K562 (cell line): ENCODE results near the gene CACNA2D3. TPM values are rescaled to one million over a fixed set of nuclear protein-coding genes. Genes with fewer than 3 reads are reported as not detected.

Source experiments
- ATAC-seq: fragments of 200-7000 bp; cut with Tn5 transposase; 3 replicates; pipeline ENCODE4 v1.9.1; 2020; ENCODE audit warnings: moderate library complexity
- BruUV-seq: library from RNA; stranded (reverse); fragments of 400-500 nt; replicated peaks from 2 replicates; lab custom pipeline; 2021; lab: Mats Ljungman, UMichigan
- CTCF ChIA-PET: fragments of 300-600 bp; formaldehyde crosslinking; extraction: SDS; loops from one replicate; lab custom pipeline; 2021; ENCODE audit warnings: low intra/inter-chr PET ratio; lab: Yijun Ruan, JAX
- POLR2A ChIA-PET: fragments of 300-600, 350-650 bp; sonication (Branson Sonifier 250); formaldehyde crosslinking; extraction: SDS; loops from one replicate; lab custom pipeline; 2021; ENCODE audit warnings: antibody characterized with exemption, inconsistent platforms; lab: Yijun Ruan, JAX
- DNase-seq, 4 experiments: peaks; one replicate each; pipeline versions ENCODE4 v3.0.0 to v3.0.0-alpha.2; 2011 to 2018; ENCODE audit warnings: low spot score in 3 of 4, mixed read lengths in 3 of 4; ENCODE audit errors: extremely low read depth in 1 of 4
- FAIRE-seq: peaks from 2 replicates; lab custom pipeline; 2011; peaks lifted over from hg19 to GRCh38; lab: Jason Lieb, UNC
- H2AFZ ChIP-seq: 2 replicates; pipeline ENCODE4 v1.6.0; 2011; ENCODE audit warnings: low read depth, low read length, control low read depth, inconsistent platforms
- H3K27ac ChIP-seq: fragments of 200-600 bp; 3 replicates; pipeline ENCODE4 v1.8.0; 2011; ENCODE audit warnings: low read depth, mild to moderate bottlenecking, control low read depth, inconsistent platforms, low read length, moderate library complexity, mixed read lengths; ENCODE audit errors: extremely low read depth
- H3K27me3 ChIP-seq, 2 experiments: fragments of 300-600 bp in 1 of 2; 2 replicates in 1 of 2; 3 replicates in 1 of 2; pipeline versions ENCODE4 v1.6.0 to v1.8.0; 2011; ENCODE audit warnings: inconsistent platforms in 2 of 2, low read length in 2 of 2, mild to moderate bottlenecking in 1 of 2, mixed read lengths in 1 of 2, moderate library complexity in 1 of 2; ENCODE audit not compliant: control insufficient read depth in 2 of 2, insufficient read depth in 2 of 2
- H3K36me3 ChIP-seq: fragments of 300-600 bp; 3 replicates; pipeline ENCODE4 v1.8.0; 2011; ENCODE audit warnings: mild to moderate bottlenecking, low read length, inconsistent platforms; ENCODE audit not compliant: control insufficient read depth, insufficient read depth
- H3K4me1 ChIP-seq, 2 experiments: fragments of 200-600 bp in 1 of 2; replicated peaks in 1 of 2; 2 replicates in 1 of 2; 3 replicates in 1 of 2; pipeline versions ENCODE4 v1.5.1 to v1.8.0; 2011; ENCODE audit warnings: inconsistent platforms in 2 of 2, low read length in 2 of 2, mild to moderate bottlenecking in 1 of 2, mixed read lengths in 1 of 2, moderate library complexity in 1 of 2; ENCODE audit not compliant: control insufficient read depth in 2 of 2, insufficient read depth in 2 of 2
- H3K4me2 ChIP-seq: 2 replicates; pipeline ENCODE4 v1.6.1; 2011; ENCODE audit warnings: low read length, control low read depth, inconsistent platforms, mixed read lengths; ENCODE audit not compliant: insufficient read depth
- H3K4me3 ChIP-seq: fragments of 200-600 bp; sonication (generic), shearing (Covaris generic); 2 replicates; pipeline ENCODE4 v1.5.1; 2016; ENCODE audit warnings: control low read depth, inconsistent platforms
- H3K79me2 ChIP-seq: fragments of 200-600 bp; 3 replicates; pipeline ENCODE4 v1.8.0; 2011; ENCODE audit warnings: low read length, inconsistent platforms; ENCODE audit not compliant: control insufficient read depth, insufficient read depth
- H3K9ac ChIP-seq, 2 experiments: 2 replicates each; pipeline versions ENCODE4 v1.6.0 to v1.6.1; 2011; ENCODE audit warnings: low read depth in 2 of 2, low read length in 2 of 2, control low read depth in 1 of 2, inconsistent platforms in 1 of 2, mild to moderate bottlenecking in 1 of 2, mixed read lengths in 1 of 2; ENCODE audit not compliant: insufficient read depth in 1 of 2
- H3K9me1 ChIP-seq: one replicate; pipeline ENCODE4 v1.6.0; 2011; ENCODE audit warnings: inconsistent platforms, mild to moderate bottlenecking, low read length, moderate library complexity; ENCODE audit not compliant: control insufficient read depth, insufficient read depth
- H3K9me3 ChIP-seq: replicated peaks from 2 replicates; pipeline ENCODE4 v1.5.1; 2011; ENCODE audit warnings: low read depth, low read length, inconsistent platforms; ENCODE audit not compliant: control insufficient read depth, insufficient read depth
- H4K20me1 ChIP-seq: replicated peaks from 2 replicates; pipeline ENCODE4 v1.6.1; 2011; ENCODE audit warnings: low read length, inconsistent platforms, mixed read lengths; ENCODE audit not compliant: control insufficient read depth, insufficient read depth
- CCNT2 ChIP-seq: IDR thresholded peaks from 2 replicates; pipeline ENCODE4 v1.6.1; 2011; ENCODE audit warnings: borderline replicate concordance, low read depth, mild to moderate bottlenecking, moderate library complexity, mixed read lengths, low read length; ENCODE audit not compliant: insufficient read length; ENCODE audit errors: extremely low read depth
- CHD1 ChIP-seq: fragments of 200-600 bp; sonication (generic); IDR thresholded peaks from one replicate; pipeline ENCODE4 v1.6.1; 2012; ENCODE audit warnings: mild to moderate bottlenecking, moderate library complexity, low read length, inconsistent platforms
- DACH1 ChIP-seq: fragments of 450-650 bp; IDR thresholded peaks from 2 replicates; pipeline ENCODE4 v1.6.1; 2018; ENCODE audit not compliant: partially characterized antibody
- DIDO1 ChIP-seq: fragments of 450-650 bp; IDR thresholded peaks from 2 replicates; pipeline ENCODE4 v1.6.1; 2016; ENCODE audit warnings: low read depth, missing biosample characterization, missing genetic modification characterization
- DPF2 ChIP-seq: fragments of 450-650 bp; IDR thresholded peaks from 2 replicates; pipeline ENCODE4 v1.6.1; 2016
- FIP1L1 ChIP-seq: fragments of 200-400 bp; formaldehyde crosslinking; IDR thresholded peaks from 2 replicates; pipeline ENCODE4 v1.6.1; 2018; ENCODE audit warnings: mild to moderate bottlenecking, low read depth, low read length; ENCODE audit not compliant: poor library complexity, severe bottlenecking
- FOXA3 ChIP-seq, 2 experiments: fragments of 450-650 bp in 1 of 2; sonication (generic) in 1 of 2; formaldehyde crosslinking; IDR thresholded peaks in 1 of 2; conservative IDR thresholded peaks in 1 of 2; 2 replicates each; pipeline versions ENCODE4 v1.4.0 to v1.8.0; 2020 to 2022; ENCODE audit warnings: mild to moderate bottlenecking in 2 of 2, missing genetic modification reagents in 1 of 2
- HOXB6 ChIP-seq: fragments of 250-450 bp; sonication (Bioruptor Pico); IDR thresholded peaks from 2 replicates; pipeline ENCODE4 v1.5.1; 2022; ENCODE audit warnings: mild to moderate bottlenecking, borderline replicate concordance
- KAT8 ChIP-seq: fragments of 450-650 bp; IDR thresholded peaks from 2 replicates; pipeline ENCODE4 v1.6.1; 2016; ENCODE audit warnings: low read depth, mild to moderate bottlenecking
- MTA2 ChIP-seq: fragments of 450-650 bp; IDR thresholded peaks from 2 replicates; pipeline ENCODE4 v1.6.1; 2016; ENCODE audit warnings: low read depth
- NFATC3 ChIP-seq: fragments of 450-650 bp; IDR thresholded peaks from 2 replicates; pipeline ENCODE4 v1.6.1; 2017; ENCODE audit warnings: mild to moderate bottlenecking
- RFX5 ChIP-seq: IDR thresholded peaks from 2 replicates; pipeline ENCODE4 v1.6.1; 2011; ENCODE audit warnings: low read depth, mild to moderate bottlenecking, improper control_type of control experiment, low read length
- U2AF2 ChIP-seq: fragments of 200-400 bp; formaldehyde crosslinking; optimal IDR thresholded peaks from 2 replicates; pipeline ENCODE3; 2017; ENCODE audit warnings: low read depth, mild to moderate bottlenecking, low read length
- ZNF143 ChIP-seq: sonication (generic); formaldehyde crosslinking; IDR thresholded peaks from 2 replicates; pipeline ENCODE4 v1.9.0; 2022; ENCODE audit warnings: mild to moderate bottlenecking, missing genetic modification reagents
- ZNF212 ChIP-seq: fragments of 450-650 bp; formaldehyde crosslinking; IDR thresholded peaks from 2 replicates; pipeline ENCODE4 v1.4.0; 2020; ENCODE audit warnings: mild to moderate bottlenecking
- ZNF224 ChIP-seq: sonication (generic); formaldehyde crosslinking; IDR thresholded peaks from 2 replicates; pipeline ENCODE4 v1.8.0; 2022; ENCODE audit warnings: mild to moderate bottlenecking, missing genetic modification reagents
- ZNF384 ChIP-seq: IDR thresholded peaks from 2 replicates; pipeline ENCODE4 v1.6.1; 2012; ENCODE audit warnings: low read depth, low read length, improper control_type of control experiment
- ZNF695 ChIP-seq: fragments of 450-650 bp; formaldehyde crosslinking; IDR thresholded peaks from 2 replicates; pipeline ENCODE4 v1.4.0; 2020; ENCODE audit warnings: mild to moderate bottlenecking, moderate library complexity
- WGBS: fragments of 100-300 bp; shearing (Covaris generic); methylation state at CpG from one replicate; pipeline ENCODE4 v1.1.6; 2016; ENCODE audit warnings: low coverage, mixed read lengths; ENCODE audit not compliant: insufficient coverage; ENCODE audit errors: missing lambda C conversion rate; 5-methylcytosine and 5-hydroxymethylcytosine counted together
- in situ Hi-C: fragments of 300-500 bp; cut with MboI; formaldehyde crosslinking; loops from 4 replicates; pipeline ENCODE4 v1.15.0; 2018; ENCODE audit warnings: inconsistent platforms, mixed read lengths
- intact Hi-C: fragments of 100-400 bp; cut with micrococcal nuclease; formaldehyde crosslinking; loops from 2 replicates; pipeline ENCODE4 v1.14.2; 2022
- polyA plus RNA-seq, 8 experiments: library from polyadenylated mRNA; depleted of rRNA in 4 of 8; stranded (reverse) in 5 of 8; unstranded in 3 of 8; fragments of >200 nt; fragmentation: Nextera tagmentation in 2 of 8; fragmentation: Illumina TruSeq in 1 of 8; extraction: Ambion mirVana in 2 of 8; extraction: Trizol in 1 of 8; gene quantifications; 2 replicates each; pipeline versions ENCODE4 v1.2.1 to v1.2.3, GENCODE V29; 2011 to 2014; ENCODE audit warnings: inconsistent platforms in 1 of 8, missing spikeins in 1 of 8
- total RNA-seq, 7 experiments: library from RNA; depleted of rRNA in 6 of 7; stranded (reverse); fragments of >200 nt in 6 of 7; fragmentation: Illumina TruSeq in 2 of 7; extraction: Trizol in 2 of 7; gene quantifications; 2 replicates each; pipeline versions ENCODE4 v1.2.1 to v1.2.3, GENCODE V29; 2011 to 2021; ENCODE audit warnings: low replicate concordance in 1 of 7
- TF ChIP-seq, protein P1 (sequence below): IDR thresholded peaks from 2 replicates; pipeline ENCODE4 v1.6.1; 2012; ENCODE audit warnings: low read depth, low read length, improper control_type of control experiment, borderline replicate concordance
- TF ChIP-seq, protein P2 (sequence below): fragments of 250-450 bp; sonication (Bioruptor Pico); IDR thresholded peaks from 2 replicates; pipeline ENCODE4 v1.5.0; 2021

The CACNA2D3 gene
- total and polyA plus RNA-seq, 9 of the 15 experiments (the other 6 are each of a cell fraction or from before 2014, with no cell fraction given), result 0.01 TPM; not detected in 8

DNA sequence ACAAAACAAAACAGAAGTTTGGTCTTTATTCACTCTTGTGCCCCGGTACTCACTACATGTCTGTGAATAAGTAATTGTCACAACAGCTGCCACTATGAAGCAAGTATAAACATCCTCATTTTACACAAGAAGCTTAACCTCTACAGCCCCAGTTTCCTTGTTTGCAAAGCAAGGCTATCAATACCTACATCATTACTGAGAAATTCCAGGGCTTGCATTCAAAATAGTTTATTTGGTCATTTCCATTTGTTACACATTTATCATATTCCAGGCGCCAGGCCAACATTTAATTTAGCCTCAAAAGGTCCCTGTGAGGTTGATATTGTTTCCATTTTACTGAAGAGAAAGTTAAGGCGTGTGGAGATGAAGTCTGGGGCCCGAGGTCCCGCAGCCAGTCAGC is 966.9 kb downstream of the CACNA2D3 start:
- no peak overlapping the region for H3K27ac ChIP-seq
- no peak for TF ChIP-seq ZNF384
- TF ChIP-seq CHD1, result no peak
- no peak for TF ChIP-seq DIDO1 (tag)
- TF ChIP-seq U2AF2, result no peak
- no peak for TF ChIP-seq CCNT2
- TF ChIP-seq FIP1L1, result no peak
- no peak for TF ChIP-seq FOXA3 (CRISPR knock-in tag; conservative IDR thresholded peaks at IDR 0.05 in 1 of 2, IDR thresholded peaks at IDR 0.05 in 1 of 2)
- no peak for TF ChIP-seq ZNF695
- TF ChIP-seq RFX5, result no peak
- TF ChIP-seq, protein P1, sequence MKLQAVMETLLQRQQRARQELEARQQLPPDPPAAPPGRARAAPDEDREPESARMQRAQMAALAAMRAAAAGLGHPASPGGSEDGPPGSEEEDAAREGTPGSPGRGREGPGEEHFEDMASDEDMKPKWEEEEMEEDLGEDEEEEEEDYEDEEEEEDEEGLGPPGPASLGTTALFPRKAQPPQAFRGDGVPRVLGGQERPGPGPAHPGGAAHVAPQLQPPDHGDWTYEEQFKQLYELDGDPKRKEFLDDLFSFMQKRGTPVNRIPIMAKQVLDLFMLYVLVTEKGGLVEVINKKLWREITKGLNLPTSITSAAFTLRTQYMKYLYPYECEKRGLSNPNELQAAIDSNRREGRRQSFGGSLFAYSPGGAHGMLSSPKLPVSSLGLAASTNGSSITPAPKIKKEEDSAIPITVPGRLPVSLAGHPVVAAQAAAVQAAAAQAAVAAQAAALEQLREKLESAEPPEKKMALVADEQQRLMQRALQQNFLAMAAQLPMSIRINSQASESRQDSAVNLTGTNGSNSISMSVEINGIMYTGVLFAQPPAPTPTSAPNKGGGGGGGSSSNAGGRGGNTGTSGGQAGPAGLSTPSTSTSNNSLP, result no peak
- TF ChIP-seq ZNF143 (CRISPR knock-in tag), result no peak
- no peak for TF ChIP-seq DACH1
- no peak for TF ChIP-seq DPF2
- no peak for TF ChIP-seq MTA2
- TF ChIP-seq HOXB6 (CRISPR knock-in tag), result no peak
- no peak for TF ChIP-seq ZNF212 (CRISPR knock-in tag)
- TF ChIP-seq, protein P2, sequence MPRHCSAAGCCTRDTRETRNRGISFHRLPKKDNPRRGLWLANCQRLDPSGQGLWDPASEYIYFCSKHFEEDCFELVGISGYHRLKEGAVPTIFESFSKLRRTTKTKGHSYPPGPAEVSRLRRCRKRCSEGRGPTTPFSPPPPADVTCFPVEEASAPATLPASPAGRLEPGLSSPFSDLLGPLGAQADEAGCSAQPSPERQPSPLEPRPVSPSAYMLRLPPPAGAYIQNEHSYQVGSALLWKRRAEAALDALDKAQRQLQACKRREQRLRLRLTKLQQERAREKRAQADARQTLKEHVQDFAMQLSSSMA (CRISPR knock-in tag), result no peak
- TF ChIP-seq ZNF224 (CRISPR knock-in tag), result no peak
- TF ChIP-seq KAT8, result no peak
- TF ChIP-seq NFATC3, result no peak
- TF ChIP-seq, all 486 proteins: peak for 0
- Histone ChIP-seq H3K9ac (no peak overlapping the region), H3K36me3 (no peaks in the 10 kb centered on the region), H4K20me1 (no peaks in the 10 kb centered on the region), H3K4me1 (no peaks in the 10 kb centered on the region), H3K4me3 (no peak overlapping the region), H2AFZ (no peak overlapping the region), H3K27me3 (no peaks in the 10 kb centered on the region), H3K79me2 (no peaks in the 10 kb centered on the region), H3K9me1 (no peaks in the 10 kb centered on the region), H3K4me2 (no peak overlapping the region), H3K9me3 (no peaks in the 10 kb centered on the region)
- ATAC-seq (no peak), FAIRE-seq (no peak), DNase-seq (no peak)
- intact Hi-C loops (no loop called here), in situ Hi-C loops (no loop called here)
- BruUV-seq, result no TSS peak
- WGBS, result 0% methylated on average over 4 of the region's 5 CpGs
- ChIA-PET POLR2A (no interaction called here), CTCF (no interaction called here)
